Stimulated activated CD4-positive, alpha-beta T cell treated with anti-CD3 and anti-CD28 coated beads, Interleukin-1b, Interleukin-23, amount 100 ng/mL, for 1 hour (primary cell): ENCODE data around the gene WDR31.
A peak's percentile ranks its signal among the peaks of the same experiment; 100 is the strongest.
"Not testable (repeated sequence)": the region's sequence is repeated elsewhere in the genome, so short reads cannot be mapped to it uniquely, and the experiment has no call there.

Experiments used
- DNase-seq, 2 donors: peaks; one replicate each; pipeline ENCODE4 v3.0.0-alpha.2; 2020; ENCODE audit warnings: low read depth in 2 of 2

WDR31 gene

GRCh38 chr9:113298311-113298710 lies 41.8 kb downstream of the WDR31 start:
- DNase-seq: no peak

GRCh38 chr9:113296796-113297558 lies 43.1 kb downstream of the WDR31 start:
- no peak for DNase-seq

GRCh38 chr9:113296247-113296646 lies 43.8 kb downstream of the WDR31 start:
- not testable (repeated sequence) for DNase-seq

- DNase-seq: no peak
Observed at GRCh38 chr9:113293285-113293878, 46.7 kb downstream of the WDR31 start.

- no peak for DNase-seq
Observed at GRCh38 chr9:113290052-113290607, 49.9 kb downstream of the WDR31 start.

GRCh38 chr9:113289091-113289490 lies 51.0 kb downstream of the WDR31 start:
- no peak for DNase-seq

GRCh38 chr9:113281356-113281755 lies 58.7 kb downstream of the WDR31 start:
- DNase-seq: no peak

GRCh38 chr9:113278840-113279239 lies 61.2 kb downstream of the WDR31 start:
- no peak for DNase-seq

GRCh38 chr9:113275157-113276131 lies 64.6 kb downstream of the WDR31 start, which contains the start of the genes CDC26 and PRPF4:
TSS of gene CDC26 (minus strand) at chr9:113275572. CDS start at chr9:113272507, 3,065 bp downstream.
TSS of gene PRPF4 (plus strand) at chr9:113275658. CDS start at chr9:113275744, 86 bp downstream.
- peak; percentile 80 to 90 for DNase-seq

GRCh38 chr9:113274474-113275156 lies 65.5 kb downstream of the WDR31 start:
- DNase-seq: no peak

- no peak for DNase-seq
Observed at GRCh38 chr9:113269871-113270270, 70.2 kb downstream of the WDR31 start.

GRCh38 chr9:113269355-113269754 lies 70.7 kb downstream of the WDR31 start:
- no peak for DNase-seq

- DNase-seq: no peak
Observed at GRCh38 chr9:113267911-113268566, 72.0 kb downstream of the WDR31 start.

- DNase-seq: no peak
Observed at GRCh38 chr9:113266174-113266573, 73.9 kb downstream of the WDR31 start.
